GM12878 (cell line): ENCODE results near the gene NHSL2.

ENCODE experiments used
- MYC ChIP-seq: IDR thresholded peaks from 2 replicates; pipeline ENCODE4 v1.6.1; 2011; ENCODE audit warnings: mild to moderate bottlenecking, low read length, moderate library complexity, inconsistent platforms; ENCODE audit not compliant: insufficient read depth, insufficient replicate concordance, insufficient read length, severe bottlenecking
- PAX8 ChIP-seq: fragments of 450-650 bp; IDR thresholded peaks from 2 replicates; pipeline ENCODE4 v1.6.1; 2017; ENCODE audit warnings: mild to moderate bottlenecking, moderate library complexity
- POLR2A ChIP-seq: IDR thresholded peaks from 2 replicates; pipeline ENCODE4 v1.6.1; 2011; ENCODE audit warnings: low read depth, mild to moderate bottlenecking, low read length
- SIN3A ChIP-seq: IDR thresholded peaks from 2 replicates; pipeline ENCODE4 v1.6.1; 2012; ENCODE audit warnings: low read depth, low read length, improper control_type of control experiment
- SMAD1 ChIP-seq: fragments of 450-650 bp; IDR thresholded peaks from 2 replicates; pipeline ENCODE4 v1.6.1; 2018; ENCODE audit warnings: mild to moderate bottlenecking, low read depth; ENCODE audit not compliant: partially characterized antibody
- TF ChIP-seq, protein P1 (sequence below), 3 experiments: IDR thresholded peaks in 2 of 3; conservative IDR thresholded peaks in 1 of 3; 2 replicates each; pipeline ENCODE4 v1.5.1; 2011; ENCODE audit warnings: low read depth in 3 of 3, low read length in 3 of 3, mild to moderate bottlenecking in 3 of 3, control low read depth in 2 of 3, moderate library complexity in 2 of 3, inconsistent platforms in 1 of 3, mixed read lengths in 1 of 3; ENCODE audit not compliant: control insufficient read depth in 2 of 3, insufficient read depth in 1 of 3; ENCODE audit errors: extremely low read depth in 1 of 3
- TF ChIP-seq, protein P2 (sequence below): fragments of 450-650 bp; IDR thresholded peaks from 2 replicates; pipeline ENCODE4 v1.6.1; 2017; ENCODE audit warnings: mild to moderate bottlenecking, moderate library complexity
- TF ChIP-seq, protein P3 (sequence below): IDR thresholded peaks from 2 replicates; pipeline ENCODE4 v1.6.1; 2012; ENCODE audit warnings: mild to moderate bottlenecking, low read depth, low read length

DNA sequence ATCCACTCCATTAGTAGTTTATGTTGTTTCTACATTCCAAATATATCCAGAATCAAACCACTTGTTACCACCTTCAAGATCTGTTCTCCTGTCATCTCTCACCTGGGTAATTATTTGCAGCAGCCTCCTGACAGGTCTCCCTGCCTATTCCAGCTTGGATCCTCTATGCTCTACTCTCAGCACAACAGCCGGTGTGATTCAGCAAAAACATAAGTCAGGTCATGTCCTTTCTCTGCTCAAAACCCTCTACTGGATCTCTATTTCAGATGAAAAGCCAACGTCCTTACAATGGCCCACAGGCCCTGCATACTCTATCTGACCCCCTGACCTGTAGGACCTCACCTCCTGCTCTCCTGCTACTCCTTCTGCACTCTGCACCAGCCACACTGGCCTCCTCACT is 84.5 kb downstream of the NHSL2 start:
- TF ChIP-seq SMAD1: no peak
- TF ChIP-seq MYC: no peak
- no peak for TF ChIP-seq PAX8
- TF ChIP-seq POLR2A: no peak
- TF ChIP-seq, protein P1, sequence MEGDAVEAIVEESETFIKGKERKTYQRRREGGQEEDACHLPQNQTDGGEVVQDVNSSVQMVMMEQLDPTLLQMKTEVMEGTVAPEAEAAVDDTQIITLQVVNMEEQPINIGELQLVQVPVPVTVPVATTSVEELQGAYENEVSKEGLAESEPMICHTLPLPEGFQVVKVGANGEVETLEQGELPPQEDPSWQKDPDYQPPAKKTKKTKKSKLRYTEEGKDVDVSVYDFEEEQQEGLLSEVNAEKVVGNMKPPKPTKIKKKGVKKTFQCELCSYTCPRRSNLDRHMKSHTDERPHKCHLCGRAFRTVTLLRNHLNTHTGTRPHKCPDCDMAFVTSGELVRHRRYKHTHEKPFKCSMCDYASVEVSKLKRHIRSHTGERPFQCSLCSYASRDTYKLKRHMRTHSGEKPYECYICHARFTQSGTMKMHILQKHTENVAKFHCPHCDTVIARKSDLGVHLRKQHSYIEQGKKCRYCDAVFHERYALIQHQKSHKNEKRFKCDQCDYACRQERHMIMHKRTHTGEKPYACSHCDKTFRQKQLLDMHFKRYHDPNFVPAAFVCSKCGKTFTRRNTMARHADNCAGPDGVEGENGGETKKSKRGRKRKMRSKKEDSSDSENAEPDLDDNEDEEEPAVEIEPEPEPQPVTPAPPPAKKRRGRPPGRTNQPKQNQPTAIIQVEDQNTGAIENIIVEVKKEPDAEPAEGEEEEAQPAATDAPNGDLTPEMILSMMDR (IDR thresholded peaks at IDR 0.05 in 2 of 3, conservative IDR thresholded peaks at IDR 0.05 in 1 of 3; ENCODE audit: control insufficient read depth in 2 of 3, extremely low read depth in 1 of 3, insufficient read depth in 1 of 3, low read depth in 3 of 3, low read length in 3 of 3): no peak
- TF ChIP-seq SIN3A: no peak
- TF ChIP-seq, protein P2, sequence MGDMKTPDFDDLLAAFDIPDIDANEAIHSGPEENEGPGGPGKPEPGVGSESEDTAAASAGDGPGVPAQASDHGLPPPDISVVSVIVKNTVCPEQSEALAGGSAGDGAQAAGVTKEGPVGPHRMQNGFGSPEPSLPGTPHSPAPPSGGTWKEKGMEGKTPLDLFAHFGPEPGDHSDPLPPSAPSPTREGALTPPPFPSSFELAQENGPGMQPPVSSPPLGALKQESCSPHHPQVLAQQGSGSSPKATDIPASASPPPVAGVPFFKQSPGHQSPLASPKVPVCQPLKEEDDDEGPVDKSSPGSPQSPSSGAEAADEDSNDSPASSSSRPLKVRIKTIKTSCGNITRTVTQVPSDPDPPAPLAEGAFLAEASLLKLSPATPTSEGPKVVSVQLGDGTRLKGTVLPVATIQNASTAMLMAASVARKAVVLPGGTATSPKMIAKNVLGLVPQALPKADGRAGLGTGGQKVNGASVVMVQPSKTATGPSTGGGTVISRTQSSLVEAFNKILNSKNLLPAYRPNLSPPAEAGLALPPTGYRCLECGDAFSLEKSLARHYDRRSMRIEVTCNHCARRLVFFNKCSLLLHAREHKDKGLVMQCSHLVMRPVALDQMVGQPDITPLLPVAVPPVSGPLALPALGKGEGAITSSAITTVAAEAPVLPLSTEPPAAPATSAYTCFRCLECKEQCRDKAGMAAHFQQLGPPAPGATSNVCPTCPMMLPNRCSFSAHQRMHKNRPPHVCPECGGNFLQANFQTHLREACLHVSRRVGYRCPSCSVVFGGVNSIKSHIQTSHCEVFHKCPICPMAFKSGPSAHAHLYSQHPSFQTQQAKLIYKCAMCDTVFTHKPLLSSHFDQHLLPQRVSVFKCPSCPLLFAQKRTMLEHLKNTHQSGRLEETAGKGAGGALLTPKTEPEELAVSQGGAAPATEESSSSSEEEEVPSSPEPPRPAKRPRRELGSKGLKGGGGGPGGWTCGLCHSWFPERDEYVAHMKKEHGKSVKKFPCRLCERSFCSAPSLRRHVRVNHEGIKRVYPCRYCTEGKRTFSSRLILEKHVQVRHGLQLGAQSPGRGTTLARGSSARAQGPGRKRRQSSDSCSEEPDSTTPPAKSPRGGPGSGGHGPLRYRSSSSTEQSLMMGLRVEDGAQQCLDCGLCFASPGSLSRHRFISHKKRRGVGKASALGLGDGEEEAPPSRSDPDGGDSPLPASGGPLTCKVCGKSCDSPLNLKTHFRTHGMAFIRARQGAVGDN: no peak
- TF ChIP-seq, protein P3, sequence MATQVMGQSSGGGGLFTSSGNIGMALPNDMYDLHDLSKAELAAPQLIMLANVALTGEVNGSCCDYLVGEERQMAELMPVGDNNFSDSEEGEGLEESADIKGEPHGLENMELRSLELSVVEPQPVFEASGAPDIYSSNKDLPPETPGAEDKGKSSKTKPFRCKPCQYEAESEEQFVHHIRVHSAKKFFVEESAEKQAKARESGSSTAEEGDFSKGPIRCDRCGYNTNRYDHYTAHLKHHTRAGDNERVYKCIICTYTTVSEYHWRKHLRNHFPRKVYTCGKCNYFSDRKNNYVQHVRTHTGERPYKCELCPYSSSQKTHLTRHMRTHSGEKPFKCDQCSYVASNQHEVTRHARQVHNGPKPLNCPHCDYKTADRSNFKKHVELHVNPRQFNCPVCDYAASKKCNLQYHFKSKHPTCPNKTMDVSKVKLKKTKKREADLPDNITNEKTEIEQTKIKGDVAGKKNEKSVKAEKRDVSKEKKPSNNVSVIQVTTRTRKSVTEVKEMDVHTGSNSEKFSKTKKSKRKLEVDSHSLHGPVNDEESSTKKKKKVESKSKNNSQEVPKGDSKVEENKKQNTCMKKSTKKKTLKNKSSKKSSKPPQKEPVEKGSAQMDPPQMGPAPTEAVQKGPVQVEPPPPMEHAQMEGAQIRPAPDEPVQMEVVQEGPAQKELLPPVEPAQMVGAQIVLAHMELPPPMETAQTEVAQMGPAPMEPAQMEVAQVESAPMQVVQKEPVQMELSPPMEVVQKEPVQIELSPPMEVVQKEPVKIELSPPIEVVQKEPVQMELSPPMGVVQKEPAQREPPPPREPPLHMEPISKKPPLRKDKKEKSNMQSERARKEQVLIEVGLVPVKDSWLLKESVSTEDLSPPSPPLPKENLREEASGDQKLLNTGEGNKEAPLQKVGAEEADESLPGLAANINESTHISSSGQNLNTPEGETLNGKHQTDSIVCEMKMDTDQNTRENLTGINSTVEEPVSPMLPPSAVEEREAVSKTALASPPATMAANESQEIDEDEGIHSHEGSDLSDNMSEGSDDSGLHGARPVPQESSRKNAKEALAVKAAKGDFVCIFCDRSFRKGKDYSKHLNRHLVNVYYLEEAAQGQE: no peak
